Measurements from ENCODE around the gene FOXD2.

FOXD2 gene

GRCh38 chr1:47433477-47434050 is 4.3 kb upstream of the FOXD2 start:
- no peak for ATAC-seq
- TF ChIP-seq ARNTL (CRISPR knock-in tag; IDR thresholded peaks at IDR 0.05; ENCODE audit: borderline replicate concordance, low read depth), result no peak
- no peak for TF ChIP-seq BACH2 (CRISPR knock-in tag; IDR thresholded peaks at IDR 0.05; ENCODE audit: borderline replicate concordance)
- TF ChIP-seq ZNF70 (CRISPR knock-in tag; IDR thresholded peaks at IDR 0.05), result no peak
- TF ChIP-seq RARB (CRISPR knock-in tag; IDR thresholded peaks at IDR 0.05), result no peak
- no peak for TF ChIP-seq ZC3H10 (CRISPR knock-in tag; IDR thresholded peaks at IDR 0.05)
- TF ChIP-seq GLIS3 (CRISPR knock-in tag; IDR thresholded peaks at IDR 0.05), result no peak
- no peak for TF ChIP-seq CSRNP3 (CRISPR knock-in tag; IDR thresholded peaks at IDR 0.05)
- TF ChIP-seq ZNF8 (CRISPR knock-in tag; IDR thresholded peaks at IDR 0.05), result no peak
- no peak for TF ChIP-seq ZFP30 (CRISPR knock-in tag; IDR thresholded peaks at IDR 0.05)
- no peak for TF ChIP-seq SNAI2 (CRISPR knock-in tag; IDR thresholded peaks at IDR 0.05)
- no peak for TF ChIP-seq TCF4 (CRISPR knock-in tag; IDR thresholded peaks at IDR 0.05; ENCODE audit: borderline replicate concordance)
- no peak for TF ChIP-seq CSDC2 (CRISPR knock-in tag; IDR thresholded peaks at IDR 0.05)
- TF ChIP-seq ESRRG (CRISPR knock-in tag; IDR thresholded peaks at IDR 0.05), result no peak
- no peak for TF ChIP-seq ZFP3 (CRISPR knock-in tag; IDR thresholded peaks at IDR 0.05)
- TF ChIP-seq PPARA (CRISPR knock-in tag; IDR thresholded peaks at IDR 0.05; ENCODE audit: borderline replicate concordance), result no peak
- no peak for TF ChIP-seq POU6F1 (CRISPR knock-in tag; IDR thresholded peaks at IDR 0.05; ENCODE audit: borderline replicate concordance, low read depth)
- TF ChIP-seq CREB5 (CRISPR knock-in tag; IDR thresholded peaks at IDR 0.05; ENCODE audit: low read depth), result no peak
- TF ChIP-seq ISL1 (CRISPR knock-in tag; IDR thresholded peaks at IDR 0.05), result no peak
- TF ChIP-seq PATZ1 (CRISPR knock-in tag; IDR thresholded peaks at IDR 0.05; ENCODE audit: borderline replicate concordance), result no peak
- TF ChIP-seq ZNF565 (CRISPR knock-in tag; conservative IDR thresholded peaks at IDR 0.05; ENCODE audit: low read depth), result no peak

GRCh38 chr1:47434051-47434842 is 3.6 kb upstream of the FOXD2 start:
- TF ChIP-seq TOX (CRISPR knock-in tag; IDR thresholded peaks at IDR 0.05; ENCODE audit: borderline replicate concordance) (no peak), ESRRG (CRISPR knock-in tag; IDR thresholded peaks at IDR 0.05) (no peak), CSRNP3 (CRISPR knock-in tag; IDR thresholded peaks at IDR 0.05) (no peak), GLIS3 (CRISPR knock-in tag; IDR thresholded peaks at IDR 0.05) (no peak), PATZ1 (CRISPR knock-in tag; IDR thresholded peaks at IDR 0.05; ENCODE audit: borderline replicate concordance) (no peak), POU6F1 (CRISPR knock-in tag; IDR thresholded peaks at IDR 0.05; ENCODE audit: borderline replicate concordance, low read depth) (no peak), CREB5 (CRISPR knock-in tag; IDR thresholded peaks at IDR 0.05; ENCODE audit: low read depth) (no peak), CSDC2 (CRISPR knock-in tag; IDR thresholded peaks at IDR 0.05) (no peak), ZFP30 (CRISPR knock-in tag; IDR thresholded peaks at IDR 0.05) (no peak), ZC3H10 (CRISPR knock-in tag; IDR thresholded peaks at IDR 0.05) (no peak), RARB (CRISPR knock-in tag; IDR thresholded peaks at IDR 0.05) (no peak), ARNTL (CRISPR knock-in tag; IDR thresholded peaks at IDR 0.05; ENCODE audit: borderline replicate concordance, low read depth) (no peak), BACH2 (CRISPR knock-in tag; IDR thresholded peaks at IDR 0.05; ENCODE audit: borderline replicate concordance) (no peak), ZNF565 (CRISPR knock-in tag; conservative IDR thresholded peaks at IDR 0.05; ENCODE audit: low read depth) (no peak), TCF4 (CRISPR knock-in tag; IDR thresholded peaks at IDR 0.05; ENCODE audit: borderline replicate concordance) (no peak), PPARA (CRISPR knock-in tag; IDR thresholded peaks at IDR 0.05; ENCODE audit: borderline replicate concordance) (no peak), ZNF70 (CRISPR knock-in tag; IDR thresholded peaks at IDR 0.05) (no peak), ZNF8 (CRISPR knock-in tag; IDR thresholded peaks at IDR 0.05) (no peak), SNAI2 (CRISPR knock-in tag; IDR thresholded peaks at IDR 0.05) (no peak), OSR1 (CRISPR knock-in tag; IDR thresholded peaks at IDR 0.05) (no peak)
- peak; percentile 1; the same call in 1 of the 3 replicates for ATAC-seq

Measured in SK-N-SH treated with all-trans-retinoic acid at 6 μM for 48 hours (cell line).